HG02840 (cell line): Measurements from ENCODE around the gene SHISA9.

ENCODE experiments used
- ATAC-seq: cut with Tn5 transposase; IDR thresholded peaks from one replicate; pipeline ENCODE4 v1.9.1; 2021; ENCODE audit warnings: mild to moderate bottlenecking, moderate library complexity, moderate number of reproducible peaks; ENCODE audit not compliant: unreplicated experiment, low FRiP score

The SHISA9 gene

GRCh38 chr16:13236308-13236707 is 334.9 kb downstream of the SHISA9 start:
- no peak for ATAC-seq

- ATAC-seq, result no peak
Measured at GRCh38 chr16:13238182-13238581, 336.8 kb downstream of the SHISA9 start.

- no peak for ATAC-seq
Measured at GRCh38 chr16:13242201-13242600, 340.8 kb downstream of the SHISA9 start.

- ATAC-seq, result no peak
Measured at GRCh38 chr16:13244770-13245169, 343.4 kb downstream of the SHISA9 start.

GRCh38 chr16:13245713-13246377 is 344.4 kb downstream of the SHISA9 start:
- ATAC-seq, result no peak

- ATAC-seq, result no peak
Measured at GRCh38 chr16:13254998-13255614, 353.7 kb downstream of the SHISA9 start.

GRCh38 chr16:13262270-13263090 is 361.1 kb downstream of the SHISA9 start:
- ATAC-seq, result no peak

- no peak for ATAC-seq
Measured at GRCh38 chr16:13264749-13265552, 363.6 kb downstream of the SHISA9 start.

- no peak for ATAC-seq
Measured at GRCh38 chr16:13269359-13269758, 368.0 kb downstream of the SHISA9 start.

- no peak for ATAC-seq
Measured at GRCh38 chr16:13269905-13270528, 368.6 kb downstream of the SHISA9 start.

GRCh38 chr16:13270602-13271001 is 369.2 kb downstream of the SHISA9 start:
- ATAC-seq, result no peak

- ATAC-seq, result no peak
Measured at GRCh38 chr16:13289515-13289914, 388.1 kb downstream of the SHISA9 start.
